Kidney (tissue), 14 donors: ENCODE data around the gene PHF1. TPM values are rescaled to one million over a fixed set of nuclear protein-coding genes. Genes with fewer than 3 reads are reported as not detected.
A peak's percentile ranks its signal among the peaks of the same experiment; 100 is the strongest.

Source experiments
- DNase-seq, 5 donors: peaks; one replicate each; pipeline ENCODE4 v3.0.0-alpha.2; 2013 to 2020
- FAIRE-seq: peaks from 2 replicates; lab custom pipeline; 2012; peaks lifted over from hg19 to GRCh38; lab: Jason Lieb, UNC
- H3K27ac ChIP-seq, 2 donors: one replicate each; pipeline ENCODE4 v1.7.0; 2013; ENCODE audit warnings: low read depth in 2 of 2, low read length in 2 of 2, inconsistent platforms in 1 of 2
- H3K27me3 ChIP-seq: one replicate; pipeline ENCODE4 v1.7.1; 2013; ENCODE audit warnings: low read length, inconsistent platforms; ENCODE audit not compliant: control insufficient read depth, insufficient read depth
- H3K36me3 ChIP-seq, 3 donors: one replicate each; pipeline versions ENCODE4 v1.7.0 to v1.7.1; 2013; ENCODE audit warnings: low read length in 3 of 3, control low read depth in 1 of 3, inconsistent platforms in 1 of 3; ENCODE audit not compliant: insufficient read depth in 3 of 3, control insufficient read depth in 2 of 3
- H3K4me1 ChIP-seq, 3 donors: one replicate each; pipeline versions ENCODE4 v1.7.0 to v1.7.1; 2013; ENCODE audit warnings: low read length in 3 of 3, inconsistent platforms in 1 of 3, low read depth in 1 of 3; ENCODE audit not compliant: control insufficient read depth in 2 of 3, insufficient read depth in 2 of 3
- H3K4me3 ChIP-seq, 3 donors: one replicate each; pipeline versions ENCODE4 v1.7.0 to v1.8.1; 2013; ENCODE audit warnings: low read length in 3 of 3, control low read depth in 1 of 3, inconsistent platforms in 1 of 3
- H3K9ac ChIP-seq, 3 donors: one replicate each; pipeline versions ENCODE4 v1.7.0 to v1.7.1; 2013; ENCODE audit warnings: low read length in 3 of 3, control low read depth in 1 of 3, inconsistent platforms in 1 of 3
- H3K9me3 ChIP-seq, 3 donors: one replicate each; pipeline versions ENCODE4 v1.7.0 to v1.7.1; 2013; ENCODE audit warnings: low read length in 3 of 3, control low read depth in 1 of 3, inconsistent platforms in 1 of 3; ENCODE audit not compliant: control insufficient read depth in 2 of 3, insufficient read depth in 1 of 3
- CTCF ChIP-seq: IDR thresholded peaks from 3 replicates; pipeline ENCODE4 v1.5.1; 2012; ENCODE audit warnings: mild to moderate bottlenecking, moderate library complexity, borderline replicate concordance; ENCODE audit not compliant: insufficient read depth; ENCODE audit errors: extremely low read depth
- intact Hi-C: fragments of 100-400 bp; cut with DNase I; formaldehyde crosslinking; loops from one replicate; pipeline ENCODE4 v1.11.1; 2022
- polyA plus RNA-seq: library from polyadenylated mRNA; stranded (reverse); fragments of 350-450 nt; fragmentation: Illumina TruSeq; extraction: RNeasy Lipid Tissue Mini Kit (QIAGEN cat#74804); gene quantifications from one replicate; pipeline ENCODE4 v1.2.3, GENCODE V29; 2014; ENCODE audit warnings: low read depth, low replicate concordance; ENCODE audit not compliant: insufficient read depth
- total RNA-seq: library from RNA; stranded (reverse); fragmentation: NEBNext Ultra II Directional; extraction: Animal tissue kit (Norgen Biotek cat#: 25700); gene quantifications from one replicate; pipeline ENCODE4 v1.2.1, GENCODE V29; 2021
- donor health status: control.
- donor health status: control.
- donor health status: control.
- donor health status: control.
- donor health status: control.
- donor health status: DM: yes; HTN: yes; CAD: no.
- donor health status: Normal renal cell carcinoma (clear cell type).

Gene PHF1
- total and polyA plus RNA-seq, 2 donors from 2014 or later, result 63.8 to 87.6 TPM

GRCh38 chr6:33405386-33405940 is 5.4 kb upstream of the PHF1 start:
- DNase-seq, result peak in 1 of 5 donors; percentile 40
- Histone ChIP-seq H3K4me1 (peaks cover 0 to 7% (median 0%) of the 10 kb centered on the region in 3 donors), H3K36me3 (no peaks in the 10 kb centered on the region), H3K27me3 (no peaks in the 10 kb centered on the region), H3K27ac (no peak overlapping the region), H3K9me3 (no peaks in the 10 kb centered on the region), H3K4me3 (no peak overlapping the region), H3K9ac (no peak overlapping the region)
- intact Hi-C loops, result no loop called here
- no peak for TF ChIP-seq CTCF
- FAIRE-seq, result no peak

DNA sequence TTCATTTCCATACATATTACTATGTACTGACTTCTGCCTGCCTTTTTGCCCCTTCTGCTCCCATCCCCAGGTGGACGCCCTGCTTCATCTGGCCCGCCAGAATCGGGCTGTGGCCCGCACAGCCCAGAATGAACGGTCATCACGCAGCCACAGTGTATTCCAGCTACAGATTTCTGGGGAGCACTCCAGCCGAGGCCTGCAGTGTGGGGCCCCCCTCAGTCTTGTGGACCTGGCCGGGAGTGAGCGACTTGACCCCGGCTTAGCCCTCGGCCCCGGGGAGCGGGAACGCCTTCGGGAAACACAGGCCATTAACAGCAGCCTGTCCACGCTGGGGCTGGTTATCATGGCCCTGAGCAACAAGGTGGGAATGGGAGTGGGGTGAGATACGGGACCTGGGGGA is 4.7 kb upstream of the PHF1 start:
- peaks cover 0 to 7% (median 0%) of the 10 kb centered on the region in 3 donors for H3K4me1 ChIP-seq
- no peaks in the 10 kb centered on the region for H3K36me3 ChIP-seq
- FAIRE-seq (no peak), DNase-seq (peak in 1 of 5 donors; percentile 74)
- H3K27ac ChIP-seq, result no peak overlapping the region
- no peaks in the 10 kb centered on the region for H3K27me3 ChIP-seq
- TF ChIP-seq CTCF, result no peak
- H3K4me3 ChIP-seq, result no peak overlapping the region
- H3K9me3 ChIP-seq, result no peaks in the 10 kb centered on the region
- no peak overlapping the region for H3K9ac ChIP-seq
- intact Hi-C loops, result no loop called here

GRCh38 chr6:33407132-33407718 is 3.6 kb upstream of the PHF1 start:
- no peak for FAIRE-seq

More at GRCh38 chr6:33407132-33407718, 3.6 kb upstream of the PHF1 start:
- no peaks in the 10 kb centered on the region for H3K9me3 ChIP-seq
- intact Hi-C loops, result no loop called here
- H3K27me3 ChIP-seq, result no peaks in the 10 kb centered on the region
- DNase-seq, result peak in 2 of 5 donors; percentile 39 to 60
- H3K27ac ChIP-seq, result no peak overlapping the region
- H3K36me3 ChIP-seq, result no peaks in the 10 kb centered on the region
- peak; percentile 26 for TF ChIP-seq CTCF
- H3K9ac ChIP-seq, result no peak overlapping the region
- peaks cover 0 to 7% (median 4%) of the 10 kb centered on the region in 3 donors for H3K4me1 ChIP-seq
- H3K4me3 ChIP-seq, result no peak overlapping the region
